Tibial nerve (tissue), 3 donors: ENCODE results near the gene SMYD3.

Experiments
- CTCF ChIP-seq, 5 experiments: fragments of 200-600 bp in 3 of 5; fragments of 450-650 bp in 2 of 5; sonication (generic) in 3 of 5; IDR thresholded peaks; one replicate each; pipeline ENCODE4 v1.5.1; 2016 to 2019; ENCODE audit warnings: antibody characterized with exemption in 5 of 5, mild to moderate bottlenecking in 3 of 5, moderate library complexity in 2 of 5
- POLR2A ChIP-seq, 2 donors: fragments of 450-650 bp; IDR thresholded peaks; one replicate each; pipeline ENCODE4 v1.6.1; 2017; ENCODE audit warnings: antibody characterized with exemption in 2 of 2, mild to moderate bottlenecking in 2 of 2, moderate library complexity in 2 of 2

- TF ChIP-seq CTCF (IDR thresholded peaks at IDR 0.05) (no peak), POLR2A (IDR thresholded peaks at IDR 0.05) (no peak)
Observed at GRCh38 chr1:245837718-245838117, 669.4 kb downstream of the SMYD3 start.
